Lower lobe of right lung (tissue), 2 donors: ENCODE results near the gene ZSWIM3. TPM values are rescaled to one million over a fixed set of nuclear protein-coding genes. Genes with fewer than 3 reads are reported as not detected.

ENCODE experiments used
- ATAC-seq, 2 donors: fragments of 200-7000 bp; cut with Tn5 transposase; one replicate each; pipeline ENCODE4 v1.9.1; 2020 to 2022; ENCODE audit warnings: mild to moderate bottlenecking in 2 of 2, moderate library complexity in 2 of 2
- DNase-seq: peaks from one replicate; pipeline ENCODE4 v3.0.0-alpha.2; 2020
- H3K27ac ChIP-seq: fragments of 200-600 bp; one replicate; pipeline ENCODE4 v1.8.0; 2022
- H3K27me3 ChIP-seq: fragments of 200-600 bp; one replicate; pipeline ENCODE4 v1.8.0; 2022; ENCODE audit warnings: low read depth
- H3K36me3 ChIP-seq: fragments of 200-600 bp; one replicate; pipeline ENCODE4 v1.8.0; 2022; ENCODE audit warnings: mild to moderate bottlenecking
- H3K4me1 ChIP-seq: fragments of 200-600 bp; one replicate; pipeline ENCODE4 v1.8.0; 2022
- H3K4me3 ChIP-seq: fragments of 200-600 bp; one replicate; pipeline ENCODE4 v1.8.0; 2022; ENCODE audit warnings: mild to moderate bottlenecking
- H3K9me3 ChIP-seq: fragments of 200-600 bp; one replicate; pipeline ENCODE4 v1.8.0; 2022
- intact Hi-C: fragments of 100-400 bp; cut with DNase I; formaldehyde crosslinking; loops from one replicate; pipeline ENCODE4 v1.11.0; 2022
- total RNA-seq: library from RNA; stranded (reverse); fragmentation: NEBNext Ultra II Directional; extraction: Animal tissue kit (Norgen Biotek cat#: 25700); gene quantifications from one replicate; pipeline ENCODE4 v1.2.1, GENCODE V29; 2021
- TF ChIP-seq, protein P1 (sequence below): fragments of 200-600 bp; IDR thresholded peaks from one replicate; pipeline ENCODE4 v1.8.0; 2022; ENCODE audit warnings: antibody characterized with exemption, mild to moderate bottlenecking
- donor health status: DM: no; HTN: yes; CAD: no; lungs with severe emphysema.

The ZSWIM3 gene
- total RNA-seq, 1 donor from 2014 or later, result 3.0 TPM

DNA sequence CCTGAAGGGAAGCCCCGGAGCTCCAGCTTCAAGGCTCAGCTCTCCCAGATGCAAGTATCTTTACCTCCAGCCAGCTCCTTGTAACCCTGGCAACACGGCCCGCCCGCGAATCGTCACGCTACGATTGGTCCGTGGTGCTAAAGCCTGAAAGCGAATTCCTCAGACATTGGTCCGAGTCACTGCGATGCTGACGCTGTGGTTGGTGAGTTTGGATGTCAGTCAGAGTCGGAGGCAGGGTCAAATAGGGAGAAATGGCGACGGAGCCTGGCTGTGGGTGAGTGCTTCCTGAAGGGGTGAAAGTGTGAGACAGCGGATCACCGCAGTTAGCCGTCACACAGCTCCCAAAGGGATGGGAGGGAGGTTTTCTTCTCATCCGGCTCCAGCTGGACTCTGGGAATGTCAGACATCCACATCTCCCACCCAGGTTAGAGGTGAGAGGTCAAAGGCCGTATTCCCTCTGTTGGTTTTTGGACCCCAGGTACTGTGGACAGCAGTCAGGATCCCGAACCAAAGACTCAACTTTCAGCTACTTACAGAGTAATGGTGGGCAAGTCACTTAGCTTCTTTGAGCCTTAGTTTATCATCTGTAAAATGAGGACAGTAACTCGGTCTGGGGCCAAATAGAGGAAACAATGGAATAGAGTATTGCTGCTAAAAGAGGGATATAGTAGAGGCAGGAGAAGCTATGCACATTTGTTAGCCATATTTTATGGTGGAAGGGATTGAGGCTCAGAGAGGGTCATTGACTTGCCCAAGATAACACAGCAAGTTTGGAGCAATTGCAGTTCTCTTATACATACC lies 23.8 kb downstream of the ZSWIM3 start, which contains the start of gene ZSWIM1:
Gene ZSWIM1 (plus strand): TSS at position 240 of the 801 bp plus-strand sequence. CDS start 1,366 bp downstream, outside the sequence.
- Histone ChIP-seq H3K27ac (peak within 1 kb of the TSS; percentile 79), H3K9me3 (no peaks in the 10 kb centered on the region), H3K4me1 (peaks cover 8% of the 10 kb centered on the region), H3K36me3 (peaks cover 58% of the 10 kb centered on the region), H3K27me3 (no peaks in the 10 kb centered on the region), H3K4me3 (peak within 1 kb of the TSS; percentile 69)
- ATAC-seq (peak; percentile 98 to 100), DNase-seq (peak; percentile 98)
- intact Hi-C loops, result no loop called here
- TF ChIP-seq, protein P1, sequence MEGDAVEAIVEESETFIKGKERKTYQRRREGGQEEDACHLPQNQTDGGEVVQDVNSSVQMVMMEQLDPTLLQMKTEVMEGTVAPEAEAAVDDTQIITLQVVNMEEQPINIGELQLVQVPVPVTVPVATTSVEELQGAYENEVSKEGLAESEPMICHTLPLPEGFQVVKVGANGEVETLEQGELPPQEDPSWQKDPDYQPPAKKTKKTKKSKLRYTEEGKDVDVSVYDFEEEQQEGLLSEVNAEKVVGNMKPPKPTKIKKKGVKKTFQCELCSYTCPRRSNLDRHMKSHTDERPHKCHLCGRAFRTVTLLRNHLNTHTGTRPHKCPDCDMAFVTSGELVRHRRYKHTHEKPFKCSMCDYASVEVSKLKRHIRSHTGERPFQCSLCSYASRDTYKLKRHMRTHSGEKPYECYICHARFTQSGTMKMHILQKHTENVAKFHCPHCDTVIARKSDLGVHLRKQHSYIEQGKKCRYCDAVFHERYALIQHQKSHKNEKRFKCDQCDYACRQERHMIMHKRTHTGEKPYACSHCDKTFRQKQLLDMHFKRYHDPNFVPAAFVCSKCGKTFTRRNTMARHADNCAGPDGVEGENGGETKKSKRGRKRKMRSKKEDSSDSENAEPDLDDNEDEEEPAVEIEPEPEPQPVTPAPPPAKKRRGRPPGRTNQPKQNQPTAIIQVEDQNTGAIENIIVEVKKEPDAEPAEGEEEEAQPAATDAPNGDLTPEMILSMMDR, result no peak

DNA sequence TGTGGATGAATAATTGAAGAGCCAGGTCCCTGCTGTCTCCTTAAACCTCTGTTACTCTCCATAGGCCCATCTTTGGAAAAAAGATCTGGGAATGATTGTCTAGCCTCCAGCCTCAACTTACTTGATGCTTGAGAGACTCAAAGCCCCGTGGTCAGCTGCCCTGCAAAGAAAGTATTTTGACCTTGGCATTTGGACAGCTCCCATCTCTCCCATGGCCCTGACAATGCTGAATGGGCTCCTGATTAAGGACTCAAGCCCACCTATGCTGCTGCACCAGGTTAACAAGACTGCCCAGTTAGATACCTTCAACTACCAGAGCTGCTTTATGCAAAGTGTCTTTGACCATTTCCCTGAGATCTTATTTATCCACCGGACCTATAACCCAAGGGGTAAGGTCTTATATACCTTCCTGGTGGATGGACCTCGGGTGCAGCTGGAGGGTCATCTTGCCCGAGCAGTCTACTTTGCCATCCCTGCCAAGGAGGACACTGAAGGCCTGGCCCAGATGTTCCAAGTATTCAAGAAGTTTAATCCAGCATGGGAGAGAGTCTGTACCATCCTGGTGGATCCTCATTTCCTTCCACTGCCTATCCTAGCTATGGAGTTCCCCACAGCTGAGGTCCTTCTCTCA lies 25.2 kb downstream of the ZSWIM3 start:
- H3K36me3 ChIP-seq, result peaks cover 61% of the 10 kb centered on the region
- TF ChIP-seq, protein P1, result no peak
- intact Hi-C loops, result no loop called here
- no peak overlapping the region for H3K4me3 ChIP-seq
- no peaks in the 10 kb centered on the region for H3K9me3 ChIP-seq
- no peaks in the 10 kb centered on the region for H3K27me3 ChIP-seq
- H3K4me1 ChIP-seq, result peaks cover 8% of the 10 kb centered on the region
- ATAC-seq (no peak), DNase-seq (no peak)
- no peak overlapping the region for H3K27ac ChIP-seq

DNA sequence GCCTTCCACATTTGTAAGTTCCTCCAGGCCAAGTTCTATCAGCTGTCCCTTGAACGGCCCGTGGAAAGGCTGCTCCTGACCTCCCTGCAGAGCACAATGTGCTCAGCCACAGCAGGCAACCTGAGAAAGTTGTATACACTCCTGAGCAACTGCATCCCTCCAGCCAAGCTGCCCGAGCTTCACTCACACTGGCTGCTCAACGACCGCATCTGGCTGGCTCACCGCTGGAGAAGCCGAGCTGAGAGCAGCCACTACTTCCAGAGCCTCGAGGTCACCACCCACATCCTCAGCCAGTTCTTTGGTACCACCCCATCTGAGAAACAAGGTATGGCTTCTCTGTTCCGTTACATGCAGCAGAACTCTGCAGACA lies 25.7 kb downstream of the ZSWIM3 start:
- no peak overlapping the region for H3K27ac ChIP-seq
- no peak for ATAC-seq
- no peaks in the 10 kb centered on the region for H3K27me3 ChIP-seq
- intact Hi-C loops, result no loop called here
- no peaks in the 10 kb centered on the region for H3K9me3 ChIP-seq
- DNase-seq, result no peak
- H3K4me1 ChIP-seq, result peaks cover 8% of the 10 kb centered on the region
- TF ChIP-seq, protein P1, result no peak
- peaks cover 56% of the 10 kb centered on the region for H3K36me3 ChIP-seq
- no peak overlapping the region for H3K4me3 ChIP-seq

DNA sequence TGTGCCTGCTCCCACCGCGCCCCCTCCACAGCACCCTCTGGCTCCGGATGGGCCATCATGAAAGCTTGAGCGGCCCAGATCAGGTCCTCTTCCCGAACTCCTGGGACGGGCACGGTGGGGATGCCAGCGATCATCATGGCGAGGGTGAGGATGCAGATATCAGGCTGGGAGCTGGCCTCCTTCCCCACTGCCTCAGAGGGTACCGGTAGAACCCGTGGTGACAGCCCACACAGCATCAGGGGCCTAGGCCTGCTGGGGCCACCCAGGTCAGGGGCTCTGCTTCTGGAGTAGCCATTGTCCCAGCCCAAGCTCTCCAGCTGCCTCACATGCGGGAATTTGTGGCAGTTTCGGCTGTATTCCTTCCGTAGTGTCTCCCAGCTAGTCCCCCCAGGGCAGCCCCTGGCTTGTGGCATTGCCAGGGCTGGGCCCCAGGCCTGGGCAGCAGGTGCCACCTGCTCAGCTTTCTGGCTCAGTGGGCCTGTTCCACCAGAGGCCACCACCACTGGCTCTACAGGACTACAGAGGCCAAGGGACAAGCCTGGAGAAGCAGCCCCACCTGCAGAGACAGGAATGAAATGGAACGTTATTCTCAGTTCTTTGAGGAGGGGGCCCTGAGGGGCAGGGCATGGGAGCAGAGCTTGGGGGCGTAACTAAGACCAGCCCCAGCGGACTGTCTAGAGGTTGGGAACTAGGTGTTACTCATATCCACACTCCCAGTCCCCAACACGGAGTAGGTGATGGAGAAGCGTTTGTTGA lies 29.4 kb downstream of the ZSWIM3 start:
- Histone ChIP-seq H3K4me3 (no peak overlapping the region), H3K36me3 (peaks cover 49% of the 10 kb centered on the region), H3K27me3 (no peaks in the 10 kb centered on the region), H3K9me3 (no peaks in the 10 kb centered on the region), H3K4me1 (peaks cover 19% of the 10 kb centered on the region), H3K27ac (no peak overlapping the region)
- ATAC-seq (no peak), DNase-seq (no peak)
- intact Hi-C loops, result no loop called here
- TF ChIP-seq, protein P1, result no peak

DNA sequence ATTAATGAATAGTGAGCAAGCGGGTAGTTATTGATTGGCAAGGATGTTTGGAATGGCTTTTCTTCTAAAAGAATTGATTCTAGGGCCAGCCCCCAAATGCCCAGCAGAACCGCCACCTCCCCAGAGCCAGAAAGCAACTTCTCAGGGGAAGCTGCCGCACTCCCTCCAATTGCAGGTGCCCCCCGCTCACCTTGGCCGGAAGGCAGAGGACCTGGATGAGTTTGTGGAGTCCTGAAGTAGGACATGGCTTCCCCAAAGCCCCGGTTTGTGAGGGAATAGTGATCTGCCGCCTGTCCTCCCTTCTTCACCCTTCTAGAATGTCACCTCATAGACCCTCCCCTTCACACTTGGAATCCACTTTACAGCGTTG lies 29.9 kb downstream of the ZSWIM3 start, which contains the start of gene SPATA25:
Gene SPATA25 (minus strand): TSS at position 277 of the 370 bp plus-strand sequence. CDS start 32 bp downstream, at position 245.
- ATAC-seq (no peak), DNase-seq (no peak)
- intact Hi-C loops, result no loop called here
- H3K9me3 ChIP-seq, result no peaks in the 10 kb centered on the region
- TF ChIP-seq, protein P1, result no peak
- H3K36me3 ChIP-seq, result peaks cover 48% of the 10 kb centered on the region
- no peak within 1 kb of the TSS for H3K27ac ChIP-seq
- no peak within 1 kb of the TSS for H3K4me3 ChIP-seq
- H3K4me1 ChIP-seq, result peaks cover 20% of the 10 kb centered on the region
- H3K27me3 ChIP-seq, result no peaks in the 10 kb centered on the region
